Measurements from ENCODE around the gene AP1AR. TPM values are rescaled to one million over a fixed set of nuclear protein-coding genes. Genes with fewer than 3 reads are reported as not detected.

Gene AP1AR
- total RNA-seq, 4 donors from 2014 or later = 9.6 to 25.1 (median 20.5) TPM

GRCh38 chr4:112213091-112213490 is 18.5 kb upstream of the AP1AR start:
- no peak for DNase-seq
- intact Hi-C loops (cut with DNase I) = no loop called here
- H3K9me3 ChIP-seq = no peaks in the 10 kb centered on the region
- peaks cover 0 to 4% (median 0%) of the 10 kb centered on the region in 3 donors for H3K4me1 ChIP-seq
- TF ChIP-seq POLR2A (IDR thresholded peaks at IDR 0.05) (no peak), CTCF (IDR thresholded peaks at IDR 0.05) (no peak)
- no peak overlapping the region for H3K4me3 ChIP-seq
- H3K27ac ChIP-seq = no peak overlapping the region
- WGBS, 2 donors = 56 to 85% methylated on average over 1 to 2 of the region's 2 CpGs
- H3K36me3 ChIP-seq = no peaks in the 10 kb centered on the region
- no peaks in the 10 kb centered on the region for H3K27me3 ChIP-seq

- H3K36me3 ChIP-seq = no peaks in the 10 kb centered on the region
- no peak overlapping the region for H3K4me3 ChIP-seq
- WGBS, 2 donors = 37 to 42% methylated on average over 3 of the region's 3 CpGs
- peaks cover 0 to 4% (median 0%) of the 10 kb centered on the region in 3 donors for H3K4me1 ChIP-seq
- H3K9me3 ChIP-seq = no peaks in the 10 kb centered on the region
- TF ChIP-seq CTCF (IDR thresholded peaks at IDR 0.05) (no peak), POLR2A (IDR thresholded peaks at IDR 0.05) (no peak)
- no peak for DNase-seq
- H3K27ac ChIP-seq = no peak overlapping the region
- intact Hi-C loops (cut with DNase I) = no loop called here
- no peaks in the 10 kb centered on the region for H3K27me3 ChIP-seq
These were observed 17.7 kb upstream of the AP1AR start for GRCh38 chr4:112213856-112214255.

- intact Hi-C loops (cut with DNase I) = no loop called here
- no peak overlapping the region for H3K27ac ChIP-seq
- peaks cover 0 to 4% (median 0%) of the 10 kb centered on the region in 3 donors for H3K4me1 ChIP-seq
- H3K36me3 ChIP-seq = no peaks in the 10 kb centered on the region
- no peak for DNase-seq
- H3K27me3 ChIP-seq = no peaks in the 10 kb centered on the region
- TF ChIP-seq POLR2A (IDR thresholded peaks at IDR 0.05) = no peak
- peak; percentile 25 to 62 (median 48) for TF ChIP-seq CTCF (IDR thresholded peaks at IDR 0.05)
- H3K4me3 ChIP-seq = no peak overlapping the region
- no peaks in the 10 kb centered on the region for H3K9me3 ChIP-seq
These were observed 17.0 kb upstream of the AP1AR start for GRCh38 chr4:112214390-112215264.

- H3K27me3 ChIP-seq = no peaks in the 10 kb centered on the region
- no peak overlapping the region for H3K27ac ChIP-seq
- WGBS, 2 donors = 91 to 93% methylated on average over 7 of the region's 7 CpGs
- H3K36me3 ChIP-seq = no peaks in the 10 kb centered on the region
- TF ChIP-seq CTCF (IDR thresholded peaks at IDR 0.05) = no peak
- TF ChIP-seq POLR2A (IDR thresholded peaks at IDR 0.05) = no peak
- H3K4me3 ChIP-seq = no peak overlapping the region
- H3K4me1 ChIP-seq = no peaks in the 10 kb centered on the region
- intact Hi-C loops (cut with DNase I) = loop anchor here (10.0 kb wide), 1 partner anchor 75 kb away; the partner anchor contains the start of gene FAM241A
- H3K9me3 ChIP-seq = no peaks in the 10 kb centered on the region
- DNase-seq = no peak
These were observed 11.7 kb upstream of the AP1AR start for GRCh38 chr4:112219826-112220366.
